ENCODE data around the gene APOA5. TPM values are rescaled to one million over a fixed set of nuclear protein-coding genes. Genes with fewer than 3 reads are reported as not detected.

APOA5 gene
- total and polyA plus RNA-seq, 2 of the 8 experiments (the other 6 are each of a cell fraction or from before 2014, with no cell fraction given), result 0.08 to 0.15 TPM

GRCh38 chr11:116791002-116791812, 472 bp downstream of the APOA5 start (continued):
- TF ChIP-seq POLR2AphosphoS5 (IDR thresholded peaks at IDR 0.05; ENCODE audit: low read depth, low read length) (peak; percentile 40; the same call in 1 of the 2 replicates), CREB1 (IDR thresholded peaks at IDR 0.05) (peak; percentile 67), TBP (IDR thresholded peaks at IDR 0.05; ENCODE audit: low read depth, low read length) (0 out of 2 replicates have a peak, but pooled peaks have one; percentile 29)

All from H1 (cell line).